H9 (cell line): ENCODE data around the gene BTBD19. TPM values are rescaled to one million over a fixed set of nuclear protein-coding genes. Genes with fewer than 3 reads are reported as not detected.

ENCODE experiments used
- DNase-seq: peaks from one replicate; pipeline ENCODE4 v3.0.0-alpha.2; 2017
- H2AFZ ChIP-seq: one replicate; pipeline ENCODE4 v1.6.1; 2013; ENCODE audit warnings: mild to moderate bottlenecking, low read length, control low read depth, moderate library complexity
- H2AK5ac ChIP-seq: 2 replicates; pipeline ENCODE4 v1.6.1; 2013; ENCODE audit warnings: low read length, control low read depth, mixed read lengths; ENCODE audit not compliant: insufficient read length
- H2BK120ac ChIP-seq: one replicate; pipeline ENCODE4 v1.6.1; 2013; ENCODE audit warnings: low read depth, mild to moderate bottlenecking, low read length, control low read depth, inconsistent platforms; ENCODE audit not compliant: poor library complexity, severe bottlenecking
- H2BK12ac ChIP-seq: 2 replicates; pipeline ENCODE4 v1.6.1; 2013; ENCODE audit warnings: low read length, control low read depth, mixed read lengths, low read depth; ENCODE audit not compliant: insufficient read length
- H2BK15ac ChIP-seq: 2 replicates; pipeline ENCODE4 v1.6.1; 2013; ENCODE audit warnings: low read depth, low read length, control low read depth
- H2BK20ac ChIP-seq: one replicate; pipeline ENCODE4 v1.6.1; 2013; ENCODE audit warnings: low read depth, mild to moderate bottlenecking, low read length, control low read depth, inconsistent platforms; ENCODE audit not compliant: poor library complexity, severe bottlenecking
- H2BK5ac ChIP-seq: 2 replicates; pipeline ENCODE4 v1.6.1; 2013; ENCODE audit warnings: low read length, control low read depth, mixed read lengths; ENCODE audit not compliant: insufficient read length
- H3K14ac ChIP-seq: 2 replicates; pipeline ENCODE4 v1.6.1; 2013; ENCODE audit warnings: low read length, control low read depth; ENCODE audit not compliant: insufficient read depth
- H3K18ac ChIP-seq: 2 replicates; pipeline ENCODE4 v1.6.1; 2013; ENCODE audit warnings: low read depth, mild to moderate bottlenecking, mixed read lengths, low read length, control low read depth; ENCODE audit not compliant: insufficient read length
- H3K23ac ChIP-seq: 2 replicates; pipeline ENCODE4 v1.6.1; 2013; ENCODE audit warnings: low read length, control low read depth, mixed read lengths, low read depth; ENCODE audit not compliant: insufficient read length
- H3K23me2 ChIP-seq: 2 replicates; pipeline ENCODE4 v1.6.1; 2013; ENCODE audit warnings: low read depth, mild to moderate bottlenecking, mixed read lengths, low read length, control low read depth; ENCODE audit not compliant: insufficient read length, poor library complexity, severe bottlenecking
- H3K27ac ChIP-seq: 2 replicates; pipeline ENCODE4 v1.5.1; 2013; ENCODE audit warnings: low read length, control low read depth, mixed read lengths, low read depth; ENCODE audit not compliant: insufficient read length
- H3K27me3 ChIP-seq: 2 replicates; pipeline ENCODE4 v1.6.1; 2013; ENCODE audit warnings: low read length, control low read depth, inconsistent platforms; ENCODE audit not compliant: insufficient read depth
- H3K4ac ChIP-seq: 2 replicates; pipeline ENCODE4 v1.6.1; 2013; ENCODE audit warnings: low read depth, mild to moderate bottlenecking, control low read depth, inconsistent platforms, low read length, moderate library complexity
- H3K4me1 ChIP-seq: 2 replicates; pipeline ENCODE4 v1.6.1; 2013; ENCODE audit warnings: low read length, control low read depth, inconsistent platforms; ENCODE audit not compliant: insufficient read depth
- H3K4me2 ChIP-seq: 2 replicates; pipeline ENCODE4 v1.6.1; 2013; ENCODE audit warnings: low read length, control low read depth, mixed read lengths; ENCODE audit not compliant: insufficient read length, insufficient read depth
- H3K56ac ChIP-seq: 2 replicates; pipeline ENCODE4 v1.6.1; 2013; ENCODE audit warnings: low read depth, mild to moderate bottlenecking, mixed read lengths, low read length, control low read depth; ENCODE audit not compliant: insufficient read length
- H3K79me1 ChIP-seq: 2 replicates; pipeline ENCODE4 v1.6.1; 2013; ENCODE audit warnings: low read depth, mild to moderate bottlenecking, moderate library complexity, low read length, control low read depth, inconsistent platforms; ENCODE audit not compliant: insufficient read depth, poor library complexity, severe bottlenecking
- H3K79me2 ChIP-seq: 2 replicates; pipeline ENCODE4 v1.6.1; 2013; ENCODE audit warnings: low read length, control low read depth, inconsistent platforms; ENCODE audit not compliant: insufficient read depth
- H3K9ac ChIP-seq: 2 replicates; pipeline ENCODE4 v1.6.1; 2013; ENCODE audit warnings: low read length, control low read depth, mixed read lengths; ENCODE audit not compliant: insufficient read length; ENCODE audit errors: extremely low read depth
- H3K9me3 ChIP-seq: one replicate; pipeline ENCODE4 v1.6.1; 2013; ENCODE audit warnings: low read depth, low read length, inconsistent platforms; ENCODE audit not compliant: control insufficient read depth
- H3T11ph ChIP-seq: one replicate; pipeline ENCODE4 v1.6.1; 2013; ENCODE audit warnings: mild to moderate bottlenecking, low read length, control low read depth, inconsistent platforms
- H4K20me1 ChIP-seq: one replicate; pipeline ENCODE4 v1.6.1; 2013; ENCODE audit not compliant: control insufficient read depth, insufficient read length, insufficient read depth
- H4K5ac ChIP-seq: 2 replicates; pipeline ENCODE4 v1.6.1; 2013; ENCODE audit warnings: low read depth, mild to moderate bottlenecking, mixed read lengths, low read length, control low read depth; ENCODE audit not compliant: insufficient read length
- H4K8ac ChIP-seq: replicated peaks from 2 replicates; pipeline ENCODE4 v1.6.1; 2013; ENCODE audit warnings: low read length, control low read depth, mixed read lengths, low read depth; ENCODE audit not compliant: insufficient read length
- H4K91ac ChIP-seq: 2 replicates; pipeline ENCODE4 v1.6.1; 2013; ENCODE audit warnings: low read depth, mild to moderate bottlenecking, moderate library complexity, mixed read lengths, low read length, control low read depth; ENCODE audit not compliant: insufficient read length
- H3K27ac Mint-ChIP-seq, 3 experiments: 2 replicates in 2 of 3; 3 replicates in 1 of 3; pipeline ENCODE4 v1.8.0; 2020 to 2021; ENCODE audit warnings: mixed read lengths in 3 of 3, mild to moderate bottlenecking in 1 of 3, moderate library complexity in 1 of 3
- H3K27me3 Mint-ChIP-seq: 2 replicates; pipeline ENCODE4 v1.8.0; 2021; ENCODE audit warnings: low read depth, mild to moderate bottlenecking, moderate library complexity, mixed read lengths
- H3K36me3 Mint-ChIP-seq, 3 experiments: 2 replicates in 2 of 3; 3 replicates in 1 of 3; pipeline ENCODE4 v1.8.0; 2020 to 2021; ENCODE audit warnings: low read depth in 3 of 3, mixed read lengths in 3 of 3; ENCODE audit not compliant: insufficient read depth in 1 of 3
- H3K4me1 Mint-ChIP-seq, 2 experiments: 2 replicates each; pipeline ENCODE4 v1.8.0; 2020; ENCODE audit warnings: mixed read lengths in 2 of 2
- H3K4me3 Mint-ChIP-seq, 2 experiments: 2 replicates in 1 of 2; 3 replicates in 1 of 2; pipeline ENCODE4 v1.8.0; 2020 to 2021; ENCODE audit warnings: mild to moderate bottlenecking in 2 of 2, mixed read lengths in 2 of 2, moderate library complexity in 1 of 2
- H3K9me3 Mint-ChIP-seq, 2 experiments: 2 replicates in 1 of 2; 3 replicates in 1 of 2; pipeline ENCODE4 v1.8.0; 2020; ENCODE audit warnings: mild to moderate bottlenecking in 2 of 2, mixed read lengths in 2 of 2, moderate library complexity in 1 of 2
- WGBS: extraction: QIAGEN DNeasy Blood & Tissue Kit; methylation state at CpG from one replicate; pipeline ENCODE4 v1.1.7; 2013; ENCODE audit warnings: missing lambda C conversion rate, low lambda C conversion rate, mixed read lengths; ENCODE audit not compliant: insufficient read length; ENCODE audit errors: extremely low coverage; 5-methylcytosine and 5-hydroxymethylcytosine counted together
- total RNA-seq: library from RNA; stranded (reverse); gene quantifications from 2 replicates; pipeline ENCODE4 v1.2.1, GENCODE V29; 2021
- TF ChIP-seq, protein P1 (sequence below): fragments of 200-600 bp; sonication (generic); conservative IDR thresholded peaks from 3 replicates; pipeline ENCODE4 v1.8.0; 2021; ENCODE audit warnings: antibody characterized with exemption, mild to moderate bottlenecking

BTBD19 gene
- total RNA-seq, 1 experiment from 2014 or later: 1.9 TPM

GRCh38 chr1:44775078-44775929, 33.0 kb upstream of the BTBD19 start, which contains the start of gene RPS8:
Gene RPS8, plus strand, starts transcription at chr1:44775540. Its CDS starts 57 bp downstream, at chr1:44775597.
- Mint-ChIP-seq H3K4me1 (peaks cover 18 to 22% of the 10 kb centered on the region in 2 experiments), H3K27ac (peak within 1 kb of the TSS; percentile 96 to 98 (median 97)), H3K27me3 (no peaks in the 10 kb centered on the region), H3K4me3 (peak within 1 kb of the TSS; percentile 81 to 95), H3K9me3 (0 out of 5 replicates have a peak, but pooled peaks cover 0 to 4% of the 10 kb centered on the region in 2 experiments), H3K36me3 (peaks cover 33 to 47% (median 46%) of the 10 kb centered on the region in 3 experiments)
- H3K79me1 ChIP-seq: peaks cover 2% of the 10 kb centered on the region
- H3K27ac ChIP-seq: peak within 1 kb of the TSS; percentile 6
- peak within 1 kb of the TSS; percentile 23 for H3T11ph ChIP-seq
- H3K4me2 ChIP-seq: peak within 1 kb of the TSS; percentile 99
- H4K8ac ChIP-seq: no peak within 1 kb of the TSS
- H3K23me2 ChIP-seq: peaks cover 11% of the 10 kb centered on the region
- peak within 1 kb of the TSS; percentile 83 for H4K5ac ChIP-seq
- H3K18ac ChIP-seq: peak within 1 kb of the TSS; percentile 83
- H2BK5ac ChIP-seq: no peak within 1 kb of the TSS
- no peak within 1 kb of the TSS for H2AFZ ChIP-seq
- H3K56ac ChIP-seq: no peak within 1 kb of the TSS
- H4K20me1 ChIP-seq: peaks cover 4% of the 10 kb centered on the region
- peak; percentile 93 for DNase-seq
- TF ChIP-seq, protein P1, sequence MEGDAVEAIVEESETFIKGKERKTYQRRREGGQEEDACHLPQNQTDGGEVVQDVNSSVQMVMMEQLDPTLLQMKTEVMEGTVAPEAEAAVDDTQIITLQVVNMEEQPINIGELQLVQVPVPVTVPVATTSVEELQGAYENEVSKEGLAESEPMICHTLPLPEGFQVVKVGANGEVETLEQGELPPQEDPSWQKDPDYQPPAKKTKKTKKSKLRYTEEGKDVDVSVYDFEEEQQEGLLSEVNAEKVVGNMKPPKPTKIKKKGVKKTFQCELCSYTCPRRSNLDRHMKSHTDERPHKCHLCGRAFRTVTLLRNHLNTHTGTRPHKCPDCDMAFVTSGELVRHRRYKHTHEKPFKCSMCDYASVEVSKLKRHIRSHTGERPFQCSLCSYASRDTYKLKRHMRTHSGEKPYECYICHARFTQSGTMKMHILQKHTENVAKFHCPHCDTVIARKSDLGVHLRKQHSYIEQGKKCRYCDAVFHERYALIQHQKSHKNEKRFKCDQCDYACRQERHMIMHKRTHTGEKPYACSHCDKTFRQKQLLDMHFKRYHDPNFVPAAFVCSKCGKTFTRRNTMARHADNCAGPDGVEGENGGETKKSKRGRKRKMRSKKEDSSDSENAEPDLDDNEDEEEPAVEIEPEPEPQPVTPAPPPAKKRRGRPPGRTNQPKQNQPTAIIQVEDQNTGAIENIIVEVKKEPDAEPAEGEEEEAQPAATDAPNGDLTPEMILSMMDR: no peak
- H3K27me3 ChIP-seq: no peaks in the 10 kb centered on the region
- peak within 1 kb of the TSS; percentile 98 for H3K9ac ChIP-seq
- H3K79me2 ChIP-seq: peaks cover 17% of the 10 kb centered on the region; the same call in 1 of the 2 replicates
- peak within 1 kb of the TSS; percentile 13 for H2AK5ac ChIP-seq
- peak within 1 kb of the TSS; percentile 33; the same call in 1 of the 2 replicates for H3K4ac ChIP-seq
- H3K23ac ChIP-seq: no peak within 1 kb of the TSS
- WGBS: no CpG with 5 or more reads among the region's 65 CpGs
- H3K14ac ChIP-seq: peak within 1 kb of the TSS; percentile 94
- no peak within 1 kb of the TSS for H2BK15ac ChIP-seq
- H2BK120ac ChIP-seq: no peak within 1 kb of the TSS
- H2BK20ac ChIP-seq: no peak within 1 kb of the TSS
- no peak within 1 kb of the TSS for H4K91ac ChIP-seq
- H2BK12ac ChIP-seq: no peak within 1 kb of the TSS
- no peaks in the 10 kb centered on the region for H3K9me3 ChIP-seq
- no peaks in the 10 kb centered on the region for H3K4me1 ChIP-seq
